K562 (cell line): ENCODE results near the gene ACRBP. TPM values are rescaled to one million over a fixed set of nuclear protein-coding genes. Genes with fewer than 3 reads are reported as not detected.

Source experiments
- AFF1 ChIP-seq, 2 experiments: fragments of 450-650 bp; IDR thresholded peaks; 2 replicates each; pipeline ENCODE4 v1.6.1; 2018; ENCODE audit warnings: mild to moderate bottlenecking in 2 of 2, low read depth in 1 of 2; ENCODE audit not compliant: partially characterized antibody in 2 of 2
- C11orf30 ChIP-seq: fragments of 450-650 bp; IDR thresholded peaks from 2 replicates; pipeline ENCODE4 v1.6.1; 2016; ENCODE audit warnings: low read depth, mild to moderate bottlenecking
- FOSL1 ChIP-seq: fragments of 200-800 bp; sonication (Bioruptor generic); conservative IDR thresholded peaks from 2 replicates; pipeline ENCODE4 v1.6.1; 2016; ENCODE audit warnings: missing genetic modification characterization, missing compliant biosample characterization
- KLF10 ChIP-seq: fragments of 250-450 bp; sonication (Bioruptor Pico); IDR thresholded peaks from 2 replicates; pipeline ENCODE4 v1.6.1; 2021; ENCODE audit warnings: matching md5 sums
- TEAD4 ChIP-seq, 2 experiments: sonication (generic) in 1 of 2; formaldehyde crosslinking in 1 of 2; IDR thresholded peaks; 2 replicates each; pipeline versions ENCODE4 v1.6.1 to v1.8.0; 2012 to 2022; ENCODE audit warnings: borderline replicate concordance in 1 of 2, inconsistent platforms in 1 of 2, low read length in 1 of 2, mild to moderate bottlenecking in 1 of 2, missing genetic modification reagents in 1 of 2
- YY1 ChIP-seq, 3 experiments: IDR thresholded peaks; 2 replicates each; pipeline ENCODE4 v1.6.1; 2011; ENCODE audit warnings: low read length in 2 of 3, mild to moderate bottlenecking in 2 of 3, moderate library complexity in 2 of 3, borderline replicate concordance in 1 of 3, control low read depth in 1 of 3, low read depth in 1 of 3; ENCODE audit not compliant: insufficient read depth in 3 of 3, insufficient replicate concordance in 2 of 3, control insufficient read depth in 1 of 3, insufficient read length in 1 of 3; ENCODE audit errors: extremely low read depth in 1 of 3
- ZBTB40 ChIP-seq, 2 experiments: fragments of 450-650 bp in 1 of 2; sonication (generic) in 1 of 2; formaldehyde crosslinking in 1 of 2; IDR thresholded peaks; 2 replicates each; pipeline versions ENCODE4 v1.7.1 to v1.9.0; 2016 to 2022; ENCODE audit warnings: inconsistent platforms in 1 of 2, mild to moderate bottlenecking in 1 of 2, missing genetic modification reagents in 1 of 2
- ZNF766 ChIP-seq: fragments of 200-800 bp; sonication (Bioruptor generic); conservative IDR thresholded peaks from 2 replicates; pipeline ENCODE4 v1.6.1; 2016; ENCODE audit warnings: missing genetic modification characterization, missing compliant biosample characterization
- polyA plus RNA-seq, 8 experiments: library from polyadenylated mRNA; depleted of rRNA in 4 of 8; stranded (reverse) in 5 of 8; unstranded in 3 of 8; fragments of >200 nt; fragmentation: Nextera tagmentation in 2 of 8; fragmentation: Illumina TruSeq in 1 of 8; extraction: Ambion mirVana in 2 of 8; extraction: Trizol in 1 of 8; gene quantifications; 2 replicates each; pipeline versions ENCODE4 v1.2.1 to v1.2.3, GENCODE V29; 2011 to 2014; ENCODE audit warnings: inconsistent platforms in 1 of 8, missing spikeins in 1 of 8
- total RNA-seq, 7 experiments: library from RNA; depleted of rRNA in 6 of 7; stranded (reverse); fragments of >200 nt in 6 of 7; fragmentation: Illumina TruSeq in 2 of 7; extraction: Trizol in 2 of 7; gene quantifications; 2 replicates each; pipeline versions ENCODE4 v1.2.1 to v1.2.3, GENCODE V29; 2011 to 2021; ENCODE audit warnings: low replicate concordance in 1 of 7

The ACRBP gene
- total and polyA plus RNA-seq, 9 of the 15 experiments (the other 6 are each of a cell fraction or from before 2014, with no cell fraction given): 3.1 to 31.8 (median 8.4) TPM

GRCh38 chr12:6662906-6663742, 15.9 kb upstream of the ACRBP start, which contains the start of gene ING4 (continued):
- TF ChIP-seq FOSL1 (tag) (peak; percentile 65; the same call in 1 of the 2 replicates), C11orf30 (peak; percentile 95), AFF1 (IDR thresholded peaks at IDR 0.05; ENCODE audit: low read depth in 1 of 2, partially characterized antibody in 2 of 2) (peak in 1 of 2 experiments; percentile 39), KLF10 (CRISPR knock-in tag) (no peak), YY1 (IDR thresholded peaks at IDR 0.05; ENCODE audit: borderline replicate concordance in 1 of 3, control insufficient read depth in 1 of 3, extremely low read depth in 1 of 3, insufficient read depth in 3 of 3, insufficient read length in 1 of 3, insufficient replicate concordance in 2 of 3, low read depth in 1 of 3, low read length in 2 of 3) (peak; percentile 76 to 94 (median 93)), ZBTB40 (IDR thresholded peaks at IDR 0.05) (peak; percentile 99), ZBTB40 (CRISPR knock-in tag; IDR thresholded peaks at IDR 0.05) (no peak), TEAD4 (IDR thresholded peaks at IDR 0.05; ENCODE audit: low read length) (peak; percentile 75), TEAD4 (CRISPR knock-in tag; IDR thresholded peaks at IDR 0.05; ENCODE audit: borderline replicate concordance) (no peak), ZNF766 (CRISPR knock-in tag) (peak; percentile 90)
